OCI-LY3 (cell line): Measurements from ENCODE around the gene RIPK4.

ENCODE experiments used
- H2AFZ ChIP-seq: fragments of 200-600, 300-600 bp; shearing (Covaris generic); 2 replicates; pipeline ENCODE4 v1.6.0; 2014; ENCODE audit warnings: antibody characterized with exemption, low read depth, low read length
- H3K27ac ChIP-seq: fragments of 200-600, 300-600 bp; sonication (generic); 2 replicates; pipeline ENCODE4 v1.5.1; 2014; ENCODE audit warnings: mild to moderate bottlenecking, low read length, moderate library complexity, mixed read lengths
- H3K27me3 ChIP-seq: fragments of 200-600, 300-600 bp; sonication (generic); 2 replicates; pipeline ENCODE4 v1.6.1; 2014; ENCODE audit warnings: low read depth, low read length, mixed read lengths
- H3K36me3 ChIP-seq: fragments of 200-600, 300-600 bp; sonication (generic); replicated peaks from 2 replicates; pipeline ENCODE3; 2014; ENCODE audit warnings: low read depth, low read length, mixed read lengths
- H3K4me1 ChIP-seq: fragments of 300-600, 200-600 bp; sonication (generic); 2 replicates; pipeline ENCODE4 v1.6.1; 2014; ENCODE audit warnings: low read length, mixed read lengths
- H3K4me2 ChIP-seq: fragments of 200-600, 300-600 bp; sonication (generic); 2 replicates; pipeline ENCODE4 v1.6.1; 2014; ENCODE audit warnings: low read length, mixed read lengths
- H3K4me3 ChIP-seq: fragments of 300-600, 200-600 bp; sonication (generic); 2 replicates; pipeline ENCODE4 v1.5.1; 2014; ENCODE audit warnings: antibody characterized with exemption, mild to moderate bottlenecking, low read length, moderate library complexity
- H3K79me2 ChIP-seq: fragments of 300-600, 200-600 bp; shearing (Covaris generic); 2 replicates; pipeline ENCODE4 v1.6.1; 2014; ENCODE audit warnings: mild to moderate bottlenecking, low read length, mixed read lengths
- H3K9ac ChIP-seq: fragments of 300-600, 200-600 bp; shearing (Covaris generic); 2 replicates; pipeline ENCODE4 v1.6.0; 2014; ENCODE audit warnings: mild to moderate bottlenecking, low read length, moderate library complexity
- H3K9me3 ChIP-seq: fragments of 200-600, 300-600 bp; shearing (Covaris generic); 2 replicates; pipeline ENCODE4 v1.6.1; 2014; ENCODE audit warnings: low read length, mixed read lengths; ENCODE audit not compliant: insufficient read depth
- H4K20me1 ChIP-seq: fragments of 200-600, 300-600 bp; sonication (generic); 2 replicates; pipeline ENCODE4 v1.6.1; 2016; ENCODE audit warnings: low read length, mixed read lengths; ENCODE audit not compliant: insufficient read depth
- EZH2phosphoT487 ChIP-seq: fragments of 200-600 bp; shearing (Covaris generic); IDR thresholded peaks from 2 replicates; pipeline ENCODE4 v1.6.1; 2018; ENCODE audit warnings: antibody characterized with exemption, mixed run types, low read depth
- TF ChIP-seq, protein P1 (sequence below): fragments of 200-600, 300-600 bp; sonication (generic); IDR thresholded peaks from 2 replicates; pipeline ENCODE4 v1.5.1; 2014; ENCODE audit warnings: antibody characterized with exemption, low read length, low read depth

RIPK4 gene

DNA sequence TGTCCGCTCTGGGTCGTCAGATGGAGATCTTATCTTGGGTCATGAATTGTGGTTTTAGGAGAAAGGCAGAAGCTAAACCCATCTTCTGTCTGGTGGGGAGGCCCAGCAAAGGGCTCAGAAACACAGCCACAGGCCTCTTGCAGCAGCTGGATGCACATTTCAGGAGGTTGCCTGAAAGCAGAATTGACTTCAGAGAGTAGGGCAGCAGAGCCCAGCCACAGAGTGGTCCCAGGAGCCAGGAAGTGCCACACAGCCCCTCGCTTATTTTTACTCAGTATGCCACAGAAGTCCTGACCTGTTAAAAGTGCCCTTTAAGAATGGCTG is 8.3 kb upstream of the RIPK4 start:
- Histone ChIP-seq H3K4me1 (no peaks in the 10 kb centered on the region), H3K27ac (no peak overlapping the region), H4K20me1 (no peaks in the 10 kb centered on the region), H3K4me3 (no peak overlapping the region), H3K36me3 (no peaks in the 10 kb centered on the region), H3K9ac (no peak overlapping the region), H2AFZ (no peak overlapping the region), H3K4me2 (no peak overlapping the region), H3K9me3 (no peaks in the 10 kb centered on the region), H3K27me3 (no peaks in the 10 kb centered on the region), H3K79me2 (no peaks in the 10 kb centered on the region)
- TF ChIP-seq, protein P1, sequence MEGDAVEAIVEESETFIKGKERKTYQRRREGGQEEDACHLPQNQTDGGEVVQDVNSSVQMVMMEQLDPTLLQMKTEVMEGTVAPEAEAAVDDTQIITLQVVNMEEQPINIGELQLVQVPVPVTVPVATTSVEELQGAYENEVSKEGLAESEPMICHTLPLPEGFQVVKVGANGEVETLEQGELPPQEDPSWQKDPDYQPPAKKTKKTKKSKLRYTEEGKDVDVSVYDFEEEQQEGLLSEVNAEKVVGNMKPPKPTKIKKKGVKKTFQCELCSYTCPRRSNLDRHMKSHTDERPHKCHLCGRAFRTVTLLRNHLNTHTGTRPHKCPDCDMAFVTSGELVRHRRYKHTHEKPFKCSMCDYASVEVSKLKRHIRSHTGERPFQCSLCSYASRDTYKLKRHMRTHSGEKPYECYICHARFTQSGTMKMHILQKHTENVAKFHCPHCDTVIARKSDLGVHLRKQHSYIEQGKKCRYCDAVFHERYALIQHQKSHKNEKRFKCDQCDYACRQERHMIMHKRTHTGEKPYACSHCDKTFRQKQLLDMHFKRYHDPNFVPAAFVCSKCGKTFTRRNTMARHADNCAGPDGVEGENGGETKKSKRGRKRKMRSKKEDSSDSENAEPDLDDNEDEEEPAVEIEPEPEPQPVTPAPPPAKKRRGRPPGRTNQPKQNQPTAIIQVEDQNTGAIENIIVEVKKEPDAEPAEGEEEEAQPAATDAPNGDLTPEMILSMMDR = no peak
- TF ChIP-seq EZH2phosphoT487 = no peak

DNA sequence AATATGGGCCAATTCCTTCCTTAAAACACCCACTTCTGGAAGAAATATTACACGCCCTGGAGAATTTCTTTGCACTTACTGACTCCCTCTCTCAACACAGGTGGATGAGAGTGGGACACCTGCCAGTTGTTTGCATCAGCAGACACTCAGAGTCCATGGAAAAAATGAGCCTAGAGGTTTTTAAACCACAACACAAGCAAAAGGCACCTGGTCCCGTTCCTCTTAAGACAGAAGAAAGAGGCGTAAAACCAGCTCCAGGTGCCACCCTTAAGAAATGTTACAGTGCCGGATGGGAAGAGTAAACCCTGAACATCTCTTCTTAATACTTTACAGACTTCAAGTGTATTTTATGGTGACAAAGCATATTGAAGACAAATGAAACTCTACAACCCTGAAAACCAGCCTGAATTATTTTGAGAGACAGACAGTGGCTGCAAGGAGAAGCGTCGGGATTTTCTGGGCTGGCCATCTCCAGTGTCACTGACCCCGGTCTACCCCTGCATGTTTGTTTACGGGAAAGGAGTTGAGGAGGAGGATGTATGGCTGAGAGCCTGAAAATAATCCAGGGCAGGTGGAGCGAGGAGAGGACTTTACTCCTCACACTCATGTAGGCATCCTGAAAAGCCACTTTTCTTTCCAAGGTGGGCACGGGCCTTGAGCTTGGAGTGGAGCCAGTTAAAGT is 7.8 kb upstream of the RIPK4 start:
- Histone ChIP-seq H3K27me3 (no peaks in the 10 kb centered on the region), H3K9me3 (no peaks in the 10 kb centered on the region), H3K9ac (no peak overlapping the region), H2AFZ (no peak overlapping the region), H3K79me2 (no peaks in the 10 kb centered on the region), H3K36me3 (no peaks in the 10 kb centered on the region), H3K27ac (no peak overlapping the region), H3K4me3 (no peak overlapping the region), H4K20me1 (no peaks in the 10 kb centered on the region), H3K4me2 (no peak overlapping the region), H3K4me1 (no peaks in the 10 kb centered on the region)
- TF ChIP-seq EZH2phosphoT487 = no peak
- TF ChIP-seq, protein P1 = no peak

DNA sequence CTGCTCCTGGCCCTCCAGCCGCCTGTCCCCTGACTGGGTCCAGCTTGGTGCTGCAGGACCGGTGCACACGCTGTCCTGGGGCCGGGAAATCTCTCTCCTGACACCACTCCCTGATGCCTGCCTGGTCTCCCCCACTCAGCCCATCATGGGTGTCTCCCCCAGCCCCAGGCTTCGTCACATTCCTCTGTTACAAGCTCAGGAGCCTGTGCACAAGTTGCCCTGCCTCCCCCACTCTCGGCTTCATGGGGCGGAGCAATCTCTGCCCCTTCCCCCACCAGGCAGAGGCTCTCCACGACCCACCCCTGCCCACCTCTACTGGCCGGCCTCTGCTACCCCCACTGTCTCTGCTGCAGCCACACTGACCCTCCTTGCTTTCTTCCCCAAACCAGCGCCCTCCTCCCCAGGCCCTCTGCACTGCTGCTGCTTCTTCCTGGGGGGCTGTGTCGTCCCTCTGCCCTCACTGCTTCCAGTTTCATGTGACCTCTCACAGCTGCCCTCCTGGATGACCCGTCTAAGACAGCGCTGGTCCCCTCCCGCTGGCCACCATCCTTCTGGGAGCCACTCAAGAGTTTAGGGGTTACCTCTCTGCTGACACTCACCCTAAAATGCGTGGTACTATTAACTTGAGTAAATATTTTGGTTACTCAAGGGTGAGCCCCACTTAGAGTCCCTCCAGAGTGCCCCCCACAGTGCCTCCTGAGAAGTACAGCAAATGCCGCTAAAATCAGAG is 5.7 kb upstream of the RIPK4 start:
- Histone ChIP-seq H3K79me2 (no peaks in the 10 kb centered on the region), H3K27ac (no peak overlapping the region), H3K4me1 (no peaks in the 10 kb centered on the region), H3K27me3 (no peaks in the 10 kb centered on the region), H3K36me3 (no peaks in the 10 kb centered on the region), H3K9ac (no peak overlapping the region), H3K4me3 (no peak overlapping the region), H3K4me2 (no peak overlapping the region), H2AFZ (no peak overlapping the region), H3K9me3 (no peaks in the 10 kb centered on the region), H4K20me1 (no peaks in the 10 kb centered on the region)
- no peak for TF ChIP-seq EZH2phosphoT487
- TF ChIP-seq, protein P1 = no peak

DNA sequence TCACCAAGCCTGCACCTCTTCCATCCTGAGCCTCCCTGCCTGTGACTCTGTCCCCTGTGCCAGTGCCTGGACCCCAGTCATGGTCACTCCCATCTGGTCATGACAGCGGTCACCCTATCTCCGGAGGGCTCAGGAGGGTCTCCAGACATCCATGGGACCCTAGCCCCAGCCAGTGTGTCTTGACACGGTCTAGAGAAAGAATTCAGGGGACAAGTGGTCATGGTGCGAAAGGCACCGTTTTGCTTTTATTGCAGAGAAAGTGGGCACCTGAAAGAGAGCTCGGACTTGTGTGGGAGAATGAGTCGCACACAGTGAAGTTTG is 4.7 kb upstream of the RIPK4 start:
- Histone ChIP-seq H3K4me3 (no peak overlapping the region), H3K4me2 (no peak overlapping the region), H3K27me3 (no peaks in the 10 kb centered on the region), H2AFZ (no peak overlapping the region), H3K9ac (no peak overlapping the region), H3K36me3 (no peaks in the 10 kb centered on the region), H3K9me3 (no peaks in the 10 kb centered on the region), H3K27ac (no peak overlapping the region), H3K79me2 (no peaks in the 10 kb centered on the region), H3K4me1 (no peaks in the 10 kb centered on the region), H4K20me1 (no peaks in the 10 kb centered on the region)
- no peak for TF ChIP-seq EZH2phosphoT487
- TF ChIP-seq, protein P1 = no peak
